HG03175 (cell line): Measurements from ENCODE around the gene SGCD.

Experiments
- ATAC-seq: cut with Tn5 transposase; IDR thresholded peaks from one replicate; pipeline ENCODE4 v1.9.1; 2021; ENCODE audit warnings: mild to moderate bottlenecking, moderate library complexity; ENCODE audit not compliant: unreplicated experiment

SGCD gene

GRCh38 chr5:156498226-156498980 is 171.4 kb downstream of the SGCD start:
- no peak for ATAC-seq

DNA sequence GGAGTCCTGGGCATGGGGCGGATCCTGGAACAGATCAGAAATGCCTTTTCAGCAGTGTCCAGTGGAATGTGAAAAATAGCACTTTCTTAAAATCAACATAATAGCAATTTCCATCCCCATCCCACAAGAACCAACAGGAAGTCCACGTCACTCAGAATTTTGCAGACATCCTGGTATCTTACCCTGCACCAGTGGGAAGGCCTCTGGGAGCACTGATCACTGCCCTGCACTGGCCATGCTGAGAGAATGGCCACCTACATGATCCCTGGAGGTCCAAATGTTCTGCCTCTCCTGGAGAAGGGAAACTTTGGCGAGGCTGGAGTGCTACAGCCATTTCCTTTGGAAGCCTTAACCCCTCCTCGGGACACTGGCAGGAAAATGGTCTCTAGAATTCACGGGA is 173.8 kb downstream of the SGCD start:
- ATAC-seq = no peak

DNA sequence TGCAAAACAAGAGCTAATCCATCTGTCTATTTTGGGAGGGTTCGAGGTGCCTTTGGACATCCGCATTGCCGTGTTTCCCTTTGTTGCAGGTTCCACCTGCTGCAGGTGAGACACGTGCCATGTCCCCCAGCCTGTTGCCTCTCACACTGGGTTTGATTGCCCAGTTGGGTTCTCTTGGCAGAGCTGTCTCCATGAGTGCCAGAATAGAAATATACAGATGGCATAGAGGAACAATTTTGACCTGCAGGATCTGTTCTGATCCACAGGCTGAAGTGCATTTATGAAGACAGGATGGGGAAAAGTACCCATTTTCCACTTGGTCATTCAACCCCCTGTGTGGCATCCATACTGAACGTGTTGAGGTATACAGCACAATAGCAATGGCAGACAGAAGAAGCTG is 178.1 kb downstream of the SGCD start:
- no peak for ATAC-seq

- ATAC-seq = no peak
Observed at GRCh38 chr5:156513123-156513815, 186.3 kb downstream of the SGCD start.

DNA sequence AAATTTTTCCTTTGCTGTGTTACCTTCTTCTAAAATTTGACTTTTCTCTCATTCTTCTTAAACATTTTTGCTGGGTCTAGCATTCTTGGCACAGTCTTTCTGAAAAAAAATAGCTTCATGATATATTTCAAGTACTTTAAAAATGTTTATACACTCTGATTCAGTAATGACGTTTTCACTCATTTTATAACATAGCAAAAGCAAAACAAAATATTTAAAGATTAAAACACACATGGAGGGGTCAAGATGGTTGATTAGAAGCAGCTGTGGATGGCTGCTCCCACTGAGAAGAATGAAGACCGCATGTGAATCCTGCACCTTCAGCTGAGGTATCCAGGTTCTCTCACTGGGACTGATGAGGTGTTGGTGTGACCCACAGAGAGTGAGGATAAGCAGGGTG is 188.2 kb downstream of the SGCD start:
- ATAC-seq = no peak

GRCh38 chr5:156515803-156516360 is 188.9 kb downstream of the SGCD start:
- ATAC-seq = no peak

GRCh38 chr5:156522651-156523529 is 195.9 kb downstream of the SGCD start:
- no peak for ATAC-seq

DNA sequence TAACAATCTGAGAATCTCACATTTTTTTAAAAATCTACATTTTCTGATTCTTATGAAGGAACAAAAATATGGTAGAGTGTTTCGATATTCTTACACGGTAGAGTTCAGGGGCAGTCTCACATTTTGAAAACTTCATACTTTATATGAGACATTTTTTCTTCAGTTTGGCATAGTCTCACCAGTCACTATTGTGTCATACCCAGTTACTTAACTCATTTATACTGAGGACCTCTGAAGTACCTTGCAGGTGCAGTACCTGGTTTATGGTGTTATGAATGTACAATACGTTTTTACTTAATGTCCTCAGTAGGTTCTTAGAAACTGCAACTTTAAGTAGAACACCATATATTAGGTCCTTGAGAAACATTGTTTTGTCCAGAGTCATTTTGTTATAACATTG is 196.6 kb downstream of the SGCD start:
- no peak for ATAC-seq

DNA sequence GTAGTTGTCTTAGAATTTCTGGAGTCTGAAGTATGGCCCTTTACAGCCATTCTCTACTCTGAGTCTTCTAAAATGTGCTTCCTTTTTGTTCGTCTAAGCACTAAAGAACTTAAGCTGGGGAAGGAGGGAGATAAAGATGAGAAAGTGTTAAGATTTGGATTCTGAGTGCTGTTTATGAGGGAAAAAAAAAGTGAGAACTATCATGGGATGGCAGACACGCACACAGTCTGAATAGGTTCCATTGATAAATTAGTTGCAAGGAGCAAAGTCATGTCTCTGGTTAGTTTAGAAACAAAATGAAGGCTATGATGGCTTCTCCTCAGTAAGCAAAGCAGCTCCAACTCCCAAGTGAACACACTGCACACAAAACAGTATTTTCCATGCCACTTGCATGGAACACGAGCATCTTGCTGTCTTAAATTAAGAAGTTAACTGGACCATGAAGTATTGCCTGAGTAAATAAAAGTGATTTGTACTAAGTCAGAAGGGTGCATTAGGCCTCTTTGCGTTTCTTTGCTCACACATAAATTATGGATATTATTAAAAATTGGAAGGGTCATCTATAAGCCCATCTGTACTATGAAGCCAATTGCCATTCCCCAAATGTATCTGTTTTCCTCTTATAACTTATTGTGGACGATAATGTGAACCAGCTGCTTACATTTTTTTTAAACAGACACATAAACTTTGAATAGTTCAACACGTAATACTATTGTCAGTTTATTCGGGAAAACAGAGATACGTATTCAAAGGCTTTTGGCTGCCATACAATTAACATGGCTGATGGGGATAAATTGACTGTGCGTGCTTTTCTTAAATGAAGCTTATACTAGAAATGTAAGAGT is 199.3 kb downstream of the SGCD start:
- ATAC-seq = no peak

DNA sequence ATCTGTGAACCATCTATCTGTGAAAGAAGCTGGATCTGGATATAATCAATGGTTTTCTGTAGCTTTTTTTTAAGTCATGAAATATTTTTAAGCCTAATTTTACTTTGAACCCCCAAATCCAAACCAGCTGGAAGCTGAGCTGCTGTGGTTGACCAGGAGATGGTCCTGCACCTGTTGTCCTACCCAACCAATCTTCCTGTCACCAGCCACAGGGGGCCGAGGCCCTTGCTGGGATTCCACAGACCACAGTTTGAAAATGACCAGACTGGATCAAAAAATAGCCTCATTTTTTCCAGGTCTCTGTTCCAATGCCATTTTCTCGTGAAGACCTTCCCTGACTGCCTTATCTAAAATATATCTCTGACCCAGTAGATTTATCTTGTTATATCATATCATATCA is 200.6 kb downstream of the SGCD start:
- no peak for ATAC-seq

- ATAC-seq = no peak
Observed at GRCh38 chr5:156528673-156529072, 201.7 kb downstream of the SGCD start.

- no peak for ATAC-seq
Observed at GRCh38 chr5:156529892-156530291, 202.9 kb downstream of the SGCD start.

- no peak for ATAC-seq
Observed at GRCh38 chr5:156531199-156531598, 204.2 kb downstream of the SGCD start.

- ATAC-seq = no peak
Observed at GRCh38 chr5:156532921-156533320, 206.0 kb downstream of the SGCD start.

- no peak for ATAC-seq
Observed at GRCh38 chr5:156534085-156534484, 207.1 kb downstream of the SGCD start.

DNA sequence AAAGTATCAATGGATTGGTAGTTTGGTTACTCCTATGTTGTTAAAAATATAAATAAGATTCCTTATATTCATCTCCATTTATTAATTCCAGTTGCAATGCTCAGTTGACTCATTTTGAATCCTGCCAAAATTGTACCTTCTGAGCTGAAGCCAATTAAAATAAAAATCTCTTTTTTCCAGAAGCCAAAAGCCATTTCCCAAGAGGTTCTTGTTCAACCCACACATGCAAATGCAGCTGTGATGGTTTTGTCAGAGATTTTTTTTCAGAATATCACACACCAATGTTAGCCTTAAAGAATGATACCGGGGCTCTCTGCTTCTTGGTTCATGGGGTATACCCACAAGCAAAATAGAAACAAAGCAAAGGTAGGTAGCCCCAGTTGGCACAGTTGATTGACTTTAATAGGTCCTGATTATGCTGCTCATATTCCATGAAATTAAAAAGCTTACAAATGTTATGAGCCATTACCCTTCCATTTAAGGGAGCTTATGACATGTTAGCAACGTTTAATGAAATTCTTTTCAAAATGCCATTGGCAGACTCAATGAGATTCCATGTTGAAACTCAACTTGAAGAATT is 208.0 kb downstream of the SGCD start:
- no peak for ATAC-seq

GRCh38 chr5:156540491-156540890 is 213.5 kb downstream of the SGCD start:
- no peak for ATAC-seq

DNA sequence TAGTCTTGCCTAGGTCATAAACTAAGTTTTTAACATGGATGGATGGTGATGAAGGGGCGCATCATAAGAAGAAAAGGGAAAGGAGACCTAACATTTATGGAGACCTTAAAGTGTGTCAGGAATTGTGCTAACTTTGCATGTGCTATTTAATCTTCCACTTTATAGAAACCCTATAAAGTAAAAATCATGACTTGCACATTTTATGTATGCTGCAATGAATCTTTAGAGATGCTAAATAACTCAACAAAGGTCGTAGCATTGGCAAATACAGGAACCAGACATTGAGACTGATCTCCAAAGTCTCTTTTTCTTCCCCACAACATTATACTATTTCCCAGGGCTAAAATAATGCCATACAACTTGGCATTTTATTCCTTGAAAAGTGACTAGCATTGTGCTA is 214.6 kb downstream of the SGCD start:
- no peak for ATAC-seq

GRCh38 chr5:156543348-156544145 is 216.6 kb downstream of the SGCD start:
- no peak for ATAC-seq
